HG03439 (cell line): ENCODE data around the gene ENG.

ENCODE experiments used
- ATAC-seq: cut with Tn5 transposase; IDR thresholded peaks from one replicate; pipeline ENCODE4 v1.9.1; 2021; ENCODE audit warnings: mild to moderate bottlenecking, moderate library complexity; ENCODE audit not compliant: unreplicated experiment

ENG gene

GRCh38 chr9:127866535-127866934, 12.1 kb upstream of the ENG start:
- ATAC-seq: no peak

GRCh38 chr9:127865645-127866464, 11.4 kb upstream of the ENG start:
- ATAC-seq: no peak

GRCh38 chr9:127863191-127863621, 8.7 kb upstream of the ENG start:
- ATAC-seq: no peak

- ATAC-seq: no peak
Measured at GRCh38 chr9:127862075-127863011, 7.9 kb upstream of the ENG start.

- ATAC-seq: no peak
Measured at GRCh38 chr9:127860779-127861178, 6.3 kb upstream of the ENG start.

- ATAC-seq: no peak
Measured at GRCh38 chr9:127860260-127860659, 5.8 kb upstream of the ENG start.

GRCh38 chr9:127858041-127858512, 3.6 kb upstream of the ENG start:
- ATAC-seq: no peak

GRCh38 chr9:127857278-127857677, 2.8 kb upstream of the ENG start:
- no peak for ATAC-seq

- ATAC-seq: no peak
Measured at GRCh38 chr9:127856729-127857116, 2.3 kb upstream of the ENG start.

GRCh38 chr9:127856094-127856728, 1.8 kb upstream of the ENG start:
- no peak for ATAC-seq

- no peak for ATAC-seq
Measured at GRCh38 chr9:127855522-127855921, 1.1 kb upstream of the ENG start.

GRCh38 chr9:127854960-127855359, 502 bp upstream of the ENG start:
- ATAC-seq: no peak

- no peak for ATAC-seq
Measured at GRCh38 chr9:127853312-127854183, 910 bp downstream of the ENG start.

- ATAC-seq: no peak
Measured at GRCh38 chr9:127852829-127853228, 1.6 kb downstream of the ENG start.

GRCh38 chr9:127850286-127850830, 4.1 kb downstream of the ENG start:
- ATAC-seq: no peak

- no peak for ATAC-seq
Measured at GRCh38 chr9:127848756-127849504, 5.5 kb downstream of the ENG start.

GRCh38 chr9:127847833-127848755, 6.4 kb downstream of the ENG start:
- no peak for ATAC-seq

GRCh38 chr9:127847178-127847510, 7.3 kb downstream of the ENG start:
- no peak for ATAC-seq
